Activated CD4-positive, alpha-beta memory T cell treated with anti-CD3 and anti-CD28 coated beads for 36 hours (primary cell): Measurements from ENCODE around the gene PIK3R1. TPM values are rescaled to one million over a fixed set of nuclear protein-coding genes. Genes with fewer than 3 reads are reported as not detected.

Source experiments
- CTCF ChIA-PET: fragments of 350-600 bp; sonication (Branson Sonifier 250); formaldehyde crosslinking; loops from one replicate; lab custom pipeline; 2021; ENCODE audit warnings: antibody characterized with exemption, inconsistent platforms; lab: Charles Lee
- POLR2A ChIA-PET: fragments of 350-600 bp; sonication (Branson Sonifier 250); formaldehyde crosslinking; loops from one replicate; lab custom pipeline; 2021; ENCODE audit warnings: antibody characterized with exemption; lab: Charles Lee
- DNase-seq: peaks from one replicate; pipeline ENCODE4 v3.0.0-alpha.2; 2020
- H3K27ac Mint-ChIP-seq: one replicate; pipeline ENCODE4 v1.8.0; 2021; ENCODE audit warnings: mixed read lengths
- H3K27me3 Mint-ChIP-seq: one replicate; pipeline ENCODE4 v1.8.0; 2021; ENCODE audit warnings: mixed read lengths
- H3K36me3 Mint-ChIP-seq: one replicate; pipeline ENCODE4 v1.8.0; 2021; ENCODE audit warnings: mixed read lengths
- H3K4me1 Mint-ChIP-seq: one replicate; pipeline ENCODE4 v1.8.0; 2021; ENCODE audit warnings: low read depth, mixed read lengths
- H3K4me3 Mint-ChIP-seq: one replicate; pipeline ENCODE4 v1.8.0; 2021; ENCODE audit warnings: mild to moderate bottlenecking, mixed read lengths
- H3K9me3 Mint-ChIP-seq: one replicate; pipeline ENCODE4 v1.8.0; 2021; ENCODE audit warnings: mixed read lengths
- intact Hi-C: fragments of 100-400 bp; cut with micrococcal nuclease; formaldehyde crosslinking; loops from one replicate; pipeline ENCODE4 v1.15.1; 2023
- total RNA-seq, 2 experiments: library from RNA; stranded (reverse); gene quantifications; one replicate each; pipeline ENCODE4 v1.2.3, GENCODE V29; 2021

PIK3R1 gene
- total RNA-seq, 2 experiments from 2014 or later: 35.3 to 40.9 TPM

DNA sequence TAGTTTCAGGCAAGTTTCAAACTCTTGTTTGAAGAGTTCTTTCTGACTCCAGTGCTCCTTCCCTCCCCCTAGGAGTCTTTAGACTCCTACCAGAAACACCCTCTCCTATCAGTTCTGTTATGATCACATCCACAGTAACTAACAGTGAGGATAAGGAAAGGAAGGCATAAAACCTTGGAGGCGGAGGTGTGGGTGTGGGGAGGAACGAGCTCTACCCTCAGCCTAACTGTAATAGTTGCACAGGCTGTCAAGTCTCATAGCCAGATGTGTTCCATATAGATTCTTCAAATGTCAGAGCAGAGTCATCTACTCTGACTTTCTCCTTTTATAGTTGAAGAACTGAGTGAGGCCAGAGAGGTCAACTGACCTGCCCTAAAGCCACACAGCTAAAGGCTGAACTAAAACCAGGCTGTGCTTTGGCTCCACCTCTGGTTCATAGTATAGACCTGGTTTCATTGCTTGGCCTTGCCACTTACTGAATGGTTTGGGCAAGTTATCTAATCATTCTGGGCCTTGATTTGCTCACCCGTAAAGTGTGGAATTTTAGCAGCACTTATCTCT lies 34.4 kb upstream of the PIK3R1 start:
- POLR2A ChIA-PET: interaction anchor here (0.6 kb wide), 1 partner anchor 1442 kb away, joined by 3 read pairs; no protein-coding TSS in a partner anchor
- CTCF ChIA-PET: interaction anchor here (0.7 kb wide), 1 partner anchor 28 kb away, joined by 3 read pairs; no protein-coding TSS in a partner anchor
- Mint-ChIP-seq H3K4me1 (peaks cover 6% of the 10 kb centered on the region), H3K4me3 (no peak overlapping the region), H3K9me3 (no peaks in the 10 kb centered on the region), H3K36me3 (no peaks in the 10 kb centered on the region), H3K27me3 (no peaks in the 10 kb centered on the region), H3K27ac (no peak overlapping the region)
- no peak for DNase-seq
- intact Hi-C loops: no loop called here

DNA sequence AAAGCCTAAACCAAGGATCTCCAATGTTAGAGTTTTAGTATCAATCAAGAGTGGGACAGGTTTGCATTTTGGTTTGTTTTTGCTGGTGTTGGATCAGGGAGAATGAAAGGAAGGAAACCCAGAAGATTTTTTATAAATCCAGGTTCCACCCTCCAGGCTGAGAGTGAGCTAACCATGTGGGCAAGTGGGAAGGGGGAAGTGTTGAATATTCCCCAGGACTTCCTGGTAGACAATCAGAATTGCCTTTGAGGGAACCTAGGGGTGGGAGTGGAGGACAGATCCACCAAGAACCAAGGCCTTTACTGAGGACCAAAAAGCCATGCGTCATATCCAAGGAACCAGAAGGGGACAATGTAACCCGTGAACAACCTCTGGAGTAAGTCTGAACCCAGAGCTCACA lies 33.5 kb upstream of the PIK3R1 start:
- Mint-ChIP-seq H3K27ac (no peak overlapping the region), H3K4me3 (no peak overlapping the region), H3K36me3 (no peaks in the 10 kb centered on the region), H3K27me3 (no peaks in the 10 kb centered on the region), H3K9me3 (no peaks in the 10 kb centered on the region), H3K4me1 (peaks cover 6% of the 10 kb centered on the region)
- CTCF ChIA-PET: no interaction called here
- DNase-seq: no peak
- intact Hi-C loops: no loop called here
- POLR2A ChIA-PET: no interaction called here

DNA sequence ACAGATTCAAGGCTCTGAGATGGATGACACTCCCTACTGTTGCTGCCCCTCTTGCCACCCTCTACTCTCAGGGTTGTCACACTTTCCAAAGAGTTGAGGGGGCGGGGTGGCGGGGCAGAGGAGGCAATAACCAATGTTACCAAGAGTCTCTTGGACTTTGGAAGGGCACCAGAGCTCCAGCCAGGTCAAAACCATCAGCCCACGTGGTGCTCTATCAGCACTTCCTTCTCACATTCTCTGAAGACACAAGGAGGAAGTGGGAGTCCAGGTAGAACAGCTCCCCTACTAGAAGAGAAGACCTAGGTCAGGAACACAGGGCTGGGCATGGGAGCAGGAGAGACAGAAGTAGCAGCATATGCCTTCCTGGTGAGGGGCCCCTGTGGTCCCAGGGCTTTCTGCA lies 33.0 kb upstream of the PIK3R1 start:
- DNase-seq: no peak
- Mint-ChIP-seq H3K4me1 (peaks cover 6% of the 10 kb centered on the region), H3K27ac (no peak overlapping the region), H3K27me3 (no peaks in the 10 kb centered on the region), H3K4me3 (no peak overlapping the region), H3K36me3 (no peaks in the 10 kb centered on the region), H3K9me3 (no peaks in the 10 kb centered on the region)
- CTCF ChIA-PET: no interaction called here
- POLR2A ChIA-PET: no interaction called here
- intact Hi-C loops: no loop called here

- H3K4me3 Mint-ChIP-seq: no peak overlapping the region
- intact Hi-C loops: no loop called here
- CTCF ChIA-PET: no interaction called here
- no peaks in the 10 kb centered on the region for H3K27me3 Mint-ChIP-seq
- H3K36me3 Mint-ChIP-seq: no peaks in the 10 kb centered on the region
- no peak overlapping the region for H3K27ac Mint-ChIP-seq
- no peaks in the 10 kb centered on the region for H3K4me1 Mint-ChIP-seq
- DNase-seq: no peak
- H3K9me3 Mint-ChIP-seq: no peaks in the 10 kb centered on the region
- POLR2A ChIA-PET: no interaction called here
These were observed 28.1 kb upstream of the PIK3R1 start for GRCh38 chr5:68187268-68188055.

- peak; percentile 21 for DNase-seq
- ChIA-PET POLR2A (no interaction called here), CTCF (no interaction called here)
- H3K27ac Mint-ChIP-seq: no peak overlapping the region
- no peak overlapping the region for H3K4me3 Mint-ChIP-seq
- intact Hi-C loops: no loop called here
- no peaks in the 10 kb centered on the region for H3K9me3 Mint-ChIP-seq
- H3K27me3 Mint-ChIP-seq: no peaks in the 10 kb centered on the region
- peaks cover 4% of the 10 kb centered on the region for H3K4me1 Mint-ChIP-seq
- H3K36me3 Mint-ChIP-seq: no peaks in the 10 kb centered on the region
These were observed 26.4 kb upstream of the PIK3R1 start for GRCh38 chr5:68189171-68189570.

DNA sequence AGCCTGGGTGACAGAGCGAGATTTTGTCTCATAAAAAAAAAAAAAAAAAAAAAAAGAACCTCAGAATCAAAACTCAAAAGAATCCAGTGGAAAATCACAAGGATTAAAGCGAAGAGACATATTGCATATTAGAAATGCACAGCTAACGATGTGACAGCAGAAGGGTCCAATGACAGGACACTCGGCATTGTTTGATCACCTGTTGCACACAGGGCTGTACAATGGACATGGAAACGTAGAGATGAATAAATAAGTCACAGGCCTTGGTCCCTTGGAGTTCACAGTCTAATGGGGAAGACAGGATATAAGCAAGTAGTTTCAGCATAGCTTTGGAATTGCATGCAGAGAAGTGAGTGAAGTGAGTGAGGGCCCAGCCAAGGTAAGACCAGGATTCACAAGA lies 25.9 kb upstream of the PIK3R1 start:
- ChIA-PET CTCF (no interaction called here), POLR2A (no interaction called here)

GRCh38 chr5:68190619-68191018 lies 24.9 kb upstream of the PIK3R1 start:
- POLR2A ChIA-PET: no interaction called here
- Mint-ChIP-seq H3K4me1 (peaks cover 4% of the 10 kb centered on the region), H3K36me3 (no peaks in the 10 kb centered on the region), H3K9me3 (no peaks in the 10 kb centered on the region), H3K4me3 (no peak overlapping the region), H3K27me3 (no peaks in the 10 kb centered on the region), H3K27ac (no peak overlapping the region)
- DNase-seq: no peak
- intact Hi-C loops: no loop called here
- CTCF ChIA-PET: no interaction called here

More for the DNA sequence above, 25.9 kb upstream of the PIK3R1 start:
- Mint-ChIP-seq H3K27me3 (no peaks in the 10 kb centered on the region), H3K27ac (no peak overlapping the region), H3K36me3 (no peaks in the 10 kb centered on the region), H3K9me3 (no peaks in the 10 kb centered on the region), H3K4me3 (no peak overlapping the region), H3K4me1 (peaks cover 4% of the 10 kb centered on the region)
- DNase-seq: no peak
- intact Hi-C loops: no loop called here

GRCh38 chr5:68191083-68191791 lies 24.3 kb upstream of the PIK3R1 start:
- Mint-ChIP-seq H3K4me1 (peaks cover 4% of the 10 kb centered on the region), H3K27ac (no peak overlapping the region), H3K4me3 (no peak overlapping the region), H3K27me3 (no peaks in the 10 kb centered on the region), H3K9me3 (no peaks in the 10 kb centered on the region), H3K36me3 (no peaks in the 10 kb centered on the region)
- no peak for DNase-seq
- ChIA-PET CTCF (no interaction called here), POLR2A (no interaction called here)
- intact Hi-C loops: no loop called here

GRCh38 chr5:68192679-68193060 lies 22.9 kb upstream of the PIK3R1 start:
- Mint-ChIP-seq H3K9me3 (no peaks in the 10 kb centered on the region), H3K4me1 (peaks cover 4% of the 10 kb centered on the region), H3K4me3 (no peak overlapping the region), H3K36me3 (no peaks in the 10 kb centered on the region), H3K27me3 (no peaks in the 10 kb centered on the region), H3K27ac (no peak overlapping the region)
- POLR2A ChIA-PET: no interaction called here
- CTCF ChIA-PET: no interaction called here
- intact Hi-C loops: no loop called here
- DNase-seq: no peak

GRCh38 chr5:68193481-68194036 lies 22.0 kb upstream of the PIK3R1 start:
- POLR2A ChIA-PET: no interaction called here

DNA sequence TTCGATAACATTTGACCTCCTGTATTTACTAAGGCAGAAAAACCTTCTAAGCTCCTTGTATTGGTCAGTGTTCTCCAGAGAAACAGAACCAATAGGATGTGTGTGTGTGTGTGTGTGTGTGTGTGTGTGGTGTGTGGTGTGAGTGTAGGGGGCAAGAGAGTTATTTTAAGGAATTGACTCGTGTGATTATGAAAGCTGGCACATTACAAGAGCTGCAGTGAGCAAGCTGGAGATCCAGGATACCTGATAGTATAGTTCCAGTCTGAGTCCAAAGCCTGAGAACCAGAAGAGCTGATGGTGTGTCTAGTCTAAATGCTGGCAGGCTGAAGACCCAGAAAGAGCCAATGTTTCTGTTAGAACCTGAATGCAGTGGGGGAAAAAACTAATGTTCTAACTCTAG lies 21.2 kb upstream of the PIK3R1 start:
- POLR2A ChIA-PET: no interaction called here
- no peaks in the 10 kb centered on the region for H3K27me3 Mint-ChIP-seq
- H3K27ac Mint-ChIP-seq: no peak overlapping the region
- CTCF ChIA-PET: no interaction called here
- no peak for DNase-seq
- no peak overlapping the region for H3K4me3 Mint-ChIP-seq
- H3K9me3 Mint-ChIP-seq: no peaks in the 10 kb centered on the region
- no peaks in the 10 kb centered on the region for H3K36me3 Mint-ChIP-seq
- H3K4me1 Mint-ChIP-seq: peaks cover 4% of the 10 kb centered on the region
- intact Hi-C loops: no loop called here

More at GRCh38 chr5:68193481-68194036, 22.0 kb upstream of the PIK3R1 start:
- H3K27ac Mint-ChIP-seq: no peak overlapping the region
- no peaks in the 10 kb centered on the region for H3K27me3 Mint-ChIP-seq
- H3K4me3 Mint-ChIP-seq: no peak overlapping the region
- DNase-seq: no peak
- CTCF ChIA-PET: no interaction called here
- intact Hi-C loops: no loop called here
- H3K36me3 Mint-ChIP-seq: no peaks in the 10 kb centered on the region
- H3K4me1 Mint-ChIP-seq: peaks cover 4% of the 10 kb centered on the region
- no peaks in the 10 kb centered on the region for H3K9me3 Mint-ChIP-seq

DNA sequence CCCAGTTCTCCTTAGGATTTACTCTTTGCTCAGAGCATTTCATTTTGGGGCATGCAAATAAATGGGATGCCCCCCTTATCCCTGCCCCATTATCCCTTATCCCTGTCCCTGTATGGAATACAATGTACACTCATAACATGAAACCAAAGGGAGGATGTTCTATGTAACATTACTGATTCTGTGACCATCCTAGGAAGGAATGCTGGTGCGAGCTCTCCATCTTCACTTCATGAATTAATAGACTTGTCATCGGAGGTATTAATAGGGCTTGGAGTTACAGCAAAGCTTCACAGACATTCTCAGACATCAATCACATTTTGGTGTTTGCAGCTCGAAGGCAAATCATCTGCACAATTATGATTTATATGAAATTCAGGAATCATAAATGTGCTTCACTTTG lies 20.4 kb upstream of the PIK3R1 start:
- Mint-ChIP-seq H3K27ac (no peak overlapping the region), H3K36me3 (no peaks in the 10 kb centered on the region), H3K4me3 (no peak overlapping the region), H3K27me3 (no peaks in the 10 kb centered on the region), H3K9me3 (no peaks in the 10 kb centered on the region), H3K4me1 (peaks cover 4% of the 10 kb centered on the region)
- intact Hi-C loops: no loop called here
- CTCF ChIA-PET: no interaction called here
- POLR2A ChIA-PET: no interaction called here
- DNase-seq: no peak
